Astrocyte of the spinal cord (primary cell): ENCODE data around the gene CD83.

Experiments used
- DNase-seq: peaks from one replicate; pipeline ENCODE4 v3.0.0; 2011; ENCODE audit warnings: low read depth, low spot score
- H3K4me3 ChIP-seq: 2 replicates; pipeline ENCODE4 v1.5.1; 2011; ENCODE audit warnings: low read depth, mild to moderate bottlenecking, low read length, moderate library complexity
- in situ Hi-C: cut with HindIII; loops from 2 replicates; pipeline ENCODE4 v1.10.0; 2017; ENCODE audit warnings: low sequenced_read_pairs
- TF ChIP-seq, protein P1 (sequence below): IDR thresholded peaks from 2 replicates; pipeline ENCODE4 v1.5.1; 2012; ENCODE audit warnings: low read depth, mild to moderate bottlenecking, low read length, inconsistent platforms

Gene CD83

DNA sequence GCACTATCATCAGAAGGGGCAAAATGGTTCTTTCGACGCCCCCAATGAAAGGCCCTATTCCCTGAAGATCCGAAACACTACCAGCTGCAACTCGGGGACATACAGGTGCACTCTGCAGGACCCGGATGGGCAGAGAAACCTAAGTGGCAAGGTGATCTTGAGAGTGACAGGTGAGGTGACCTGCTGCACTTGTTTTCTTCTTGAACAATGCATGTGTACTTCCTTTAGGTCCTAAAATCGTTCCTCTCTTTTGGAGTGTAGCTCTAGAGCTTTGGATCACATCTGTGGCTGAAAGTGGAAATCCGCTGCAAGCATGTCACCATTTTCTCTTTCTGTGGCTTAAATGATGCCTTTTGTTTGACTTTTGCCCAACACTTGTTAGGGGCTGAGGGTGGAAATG is 14.0 kb downstream of the CD83 start:
- H3K4me3 ChIP-seq = no peak overlapping the region
- in situ Hi-C loops = no loop called here
- no peak for DNase-seq
- TF ChIP-seq, protein P1, sequence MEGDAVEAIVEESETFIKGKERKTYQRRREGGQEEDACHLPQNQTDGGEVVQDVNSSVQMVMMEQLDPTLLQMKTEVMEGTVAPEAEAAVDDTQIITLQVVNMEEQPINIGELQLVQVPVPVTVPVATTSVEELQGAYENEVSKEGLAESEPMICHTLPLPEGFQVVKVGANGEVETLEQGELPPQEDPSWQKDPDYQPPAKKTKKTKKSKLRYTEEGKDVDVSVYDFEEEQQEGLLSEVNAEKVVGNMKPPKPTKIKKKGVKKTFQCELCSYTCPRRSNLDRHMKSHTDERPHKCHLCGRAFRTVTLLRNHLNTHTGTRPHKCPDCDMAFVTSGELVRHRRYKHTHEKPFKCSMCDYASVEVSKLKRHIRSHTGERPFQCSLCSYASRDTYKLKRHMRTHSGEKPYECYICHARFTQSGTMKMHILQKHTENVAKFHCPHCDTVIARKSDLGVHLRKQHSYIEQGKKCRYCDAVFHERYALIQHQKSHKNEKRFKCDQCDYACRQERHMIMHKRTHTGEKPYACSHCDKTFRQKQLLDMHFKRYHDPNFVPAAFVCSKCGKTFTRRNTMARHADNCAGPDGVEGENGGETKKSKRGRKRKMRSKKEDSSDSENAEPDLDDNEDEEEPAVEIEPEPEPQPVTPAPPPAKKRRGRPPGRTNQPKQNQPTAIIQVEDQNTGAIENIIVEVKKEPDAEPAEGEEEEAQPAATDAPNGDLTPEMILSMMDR = no peak

DNA sequence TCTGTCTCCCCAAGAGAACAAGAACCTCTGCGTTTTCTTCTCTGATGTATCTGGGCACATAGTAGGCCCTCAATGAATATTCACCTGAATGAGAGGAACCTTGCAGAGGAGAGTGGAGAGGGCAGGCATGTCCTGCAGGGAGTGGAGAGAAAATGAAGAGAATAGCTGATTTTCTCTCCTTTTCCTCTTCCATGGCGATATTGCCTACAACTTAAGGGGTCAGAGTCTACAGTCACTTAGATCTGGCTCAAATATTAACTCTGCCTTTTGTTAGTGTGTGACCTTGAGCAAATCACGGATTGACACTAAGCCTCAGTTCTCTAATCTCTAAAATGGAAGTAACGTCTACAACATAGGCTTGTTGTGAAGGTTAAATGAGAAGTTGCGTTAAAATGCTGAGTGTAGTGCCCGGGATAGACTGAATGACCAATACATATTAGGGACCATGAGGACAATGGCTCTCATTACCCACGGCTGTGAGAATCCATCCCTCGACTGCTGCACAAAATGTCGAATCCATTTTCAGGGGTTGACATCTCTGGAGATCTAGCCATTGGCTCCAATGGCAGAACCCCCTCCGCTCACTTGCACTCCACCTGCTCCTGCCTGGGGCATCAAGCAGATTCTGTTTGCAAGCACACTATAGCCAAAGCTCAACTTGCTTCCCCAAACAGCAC is 14.8 kb downstream of the CD83 start:
- in situ Hi-C loops = no loop called here
- H3K4me3 ChIP-seq = no peak overlapping the region
- TF ChIP-seq, protein P1 = no peak
- no peak for DNase-seq

DNA sequence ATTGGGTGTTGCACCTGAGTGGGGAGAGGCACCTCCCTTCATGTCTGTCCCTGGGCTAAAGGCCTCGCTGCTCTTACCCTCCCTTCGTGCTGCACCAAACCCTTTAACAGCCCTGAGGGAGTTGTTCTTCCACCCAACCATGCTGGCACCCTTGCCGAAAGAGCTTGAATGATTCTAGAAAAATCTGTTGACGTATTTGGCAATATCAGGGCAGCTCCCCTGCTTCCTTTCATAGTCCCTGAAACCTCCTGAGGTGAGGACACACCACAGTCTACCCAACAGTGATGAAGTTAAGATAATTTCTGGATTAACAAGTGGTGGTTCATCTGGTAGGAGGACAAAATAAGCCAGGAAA is 15.3 kb downstream of the CD83 start:
- no peak for DNase-seq
- no peak overlapping the region for H3K4me3 ChIP-seq
- in situ Hi-C loops = no loop called here
- TF ChIP-seq, protein P1 = no peak

DNA sequence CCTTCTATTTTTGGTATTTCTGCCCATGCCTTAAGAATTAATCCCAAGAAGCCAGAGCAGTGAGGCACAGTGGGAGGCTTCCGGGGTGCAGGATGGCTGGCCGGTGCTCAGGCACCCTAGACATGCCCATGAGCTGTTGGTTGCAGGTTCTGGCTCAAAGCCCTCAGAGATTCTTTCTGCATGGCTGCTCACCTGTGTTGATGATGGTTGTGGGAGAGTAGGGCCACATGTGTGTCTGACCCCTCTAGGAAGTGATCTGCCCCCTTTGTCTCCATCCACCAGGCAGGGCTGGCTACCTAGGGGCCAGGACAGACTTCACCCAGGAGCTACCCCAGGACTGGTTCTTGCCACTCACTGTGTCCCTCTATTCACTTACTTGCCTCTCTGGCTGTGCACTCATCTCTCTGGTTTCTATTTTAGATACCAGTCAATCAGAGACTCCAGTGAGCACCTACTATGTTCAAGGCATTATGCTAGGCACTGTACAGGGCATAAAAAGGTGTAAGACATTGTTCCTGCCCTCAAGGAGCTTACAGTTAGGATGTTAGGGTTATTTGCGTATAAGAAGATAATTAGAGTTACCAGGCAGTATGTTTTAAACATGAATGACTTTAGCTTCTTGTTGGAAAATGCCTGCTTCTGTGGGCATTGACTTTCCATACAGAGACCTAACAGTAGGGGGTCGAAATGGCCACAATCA is 16.8 kb downstream of the CD83 start:
- no peak for DNase-seq
- TF ChIP-seq, protein P1 = no peak
- no peak overlapping the region for H3K4me3 ChIP-seq
- in situ Hi-C loops = no loop called here

DNA sequence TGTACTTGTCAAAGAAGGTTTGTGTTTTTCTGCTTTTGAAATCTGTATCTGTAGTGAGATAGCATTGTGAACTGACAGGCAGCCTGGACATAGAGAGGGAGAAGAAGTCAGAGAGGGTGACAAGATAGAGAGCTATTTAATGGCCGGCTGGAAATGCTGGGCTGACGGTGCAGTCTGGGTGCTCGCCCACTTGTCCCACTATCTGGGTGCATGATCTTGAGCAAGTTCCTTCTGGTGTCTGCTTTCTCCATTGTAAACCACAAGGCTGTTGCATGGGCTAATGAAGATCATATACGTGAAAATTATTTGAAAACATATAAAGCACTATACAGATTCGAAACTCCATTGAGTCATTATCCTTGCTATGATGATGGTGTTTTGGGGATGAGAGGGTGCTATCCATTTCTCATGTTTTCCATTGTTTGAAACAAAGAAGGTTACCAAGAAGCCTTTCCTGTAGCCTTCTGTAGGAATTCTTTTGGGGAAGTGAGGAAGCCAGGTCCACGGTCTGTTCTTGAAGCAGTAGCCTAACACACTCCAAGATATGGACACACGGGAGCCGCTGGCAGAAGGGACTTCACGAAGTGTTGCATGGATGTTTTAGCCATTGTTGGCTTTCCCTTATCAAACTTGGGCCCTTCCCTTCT is 18.4 kb downstream of the CD83 start:
- TF ChIP-seq, protein P1 = no peak
- no peak for DNase-seq
- in situ Hi-C loops = no loop called here
- H3K4me3 ChIP-seq = no peak overlapping the region

DNA sequence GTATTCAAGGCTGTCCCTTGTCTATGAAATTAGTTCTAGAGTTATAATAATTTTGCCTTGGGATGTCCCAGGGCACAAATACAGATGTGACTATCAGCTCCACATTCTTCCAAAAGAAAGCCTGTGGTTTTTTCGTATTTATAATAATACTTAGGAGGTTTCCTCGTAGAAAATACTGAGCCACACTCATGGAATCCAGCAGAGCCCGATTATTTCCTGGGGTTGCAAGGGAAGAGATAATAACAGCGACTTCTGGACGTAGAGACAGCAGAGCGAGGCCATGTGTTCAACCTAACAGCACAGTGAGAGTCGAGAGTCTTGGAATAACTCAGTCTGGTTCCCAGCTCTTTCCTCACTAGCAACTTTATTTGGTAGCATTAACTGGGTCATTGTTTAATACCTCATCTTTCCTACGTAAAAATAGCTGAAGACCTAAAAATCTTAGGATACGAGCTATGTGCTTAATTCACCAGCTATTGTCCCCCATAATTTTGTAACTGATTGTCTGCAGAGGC is 21.2 kb downstream of the CD83 start:
- in situ Hi-C loops = no loop called here
- no peak overlapping the region for H3K4me3 ChIP-seq
- no peak for DNase-seq
- TF ChIP-seq, protein P1 = no peak
